ENCODE measurements around the gene PDZD2.

Gene PDZD2

GRCh38 chr5:32131604-32132003 lies 492.7 kb downstream of the PDZD2 start:
- TF ChIP-seq, protein P1, sequence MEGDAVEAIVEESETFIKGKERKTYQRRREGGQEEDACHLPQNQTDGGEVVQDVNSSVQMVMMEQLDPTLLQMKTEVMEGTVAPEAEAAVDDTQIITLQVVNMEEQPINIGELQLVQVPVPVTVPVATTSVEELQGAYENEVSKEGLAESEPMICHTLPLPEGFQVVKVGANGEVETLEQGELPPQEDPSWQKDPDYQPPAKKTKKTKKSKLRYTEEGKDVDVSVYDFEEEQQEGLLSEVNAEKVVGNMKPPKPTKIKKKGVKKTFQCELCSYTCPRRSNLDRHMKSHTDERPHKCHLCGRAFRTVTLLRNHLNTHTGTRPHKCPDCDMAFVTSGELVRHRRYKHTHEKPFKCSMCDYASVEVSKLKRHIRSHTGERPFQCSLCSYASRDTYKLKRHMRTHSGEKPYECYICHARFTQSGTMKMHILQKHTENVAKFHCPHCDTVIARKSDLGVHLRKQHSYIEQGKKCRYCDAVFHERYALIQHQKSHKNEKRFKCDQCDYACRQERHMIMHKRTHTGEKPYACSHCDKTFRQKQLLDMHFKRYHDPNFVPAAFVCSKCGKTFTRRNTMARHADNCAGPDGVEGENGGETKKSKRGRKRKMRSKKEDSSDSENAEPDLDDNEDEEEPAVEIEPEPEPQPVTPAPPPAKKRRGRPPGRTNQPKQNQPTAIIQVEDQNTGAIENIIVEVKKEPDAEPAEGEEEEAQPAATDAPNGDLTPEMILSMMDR (IDR thresholded peaks at IDR 0.05; ENCODE audit: low read depth, low read length, missing control alignments) = no peak
- H3K4me3 ChIP-seq (replicated peaks; ENCODE audit: low read depth, low read length) = no peak overlapping the region
- no peak for DNase-seq (ENCODE audit: extremely low read depth, low read depth)

GRCh38 chr5:32132757-32133156 lies 493.8 kb downstream of the PDZD2 start:
- no peak for DNase-seq (ENCODE audit: extremely low read depth, low read depth)

DNA sequence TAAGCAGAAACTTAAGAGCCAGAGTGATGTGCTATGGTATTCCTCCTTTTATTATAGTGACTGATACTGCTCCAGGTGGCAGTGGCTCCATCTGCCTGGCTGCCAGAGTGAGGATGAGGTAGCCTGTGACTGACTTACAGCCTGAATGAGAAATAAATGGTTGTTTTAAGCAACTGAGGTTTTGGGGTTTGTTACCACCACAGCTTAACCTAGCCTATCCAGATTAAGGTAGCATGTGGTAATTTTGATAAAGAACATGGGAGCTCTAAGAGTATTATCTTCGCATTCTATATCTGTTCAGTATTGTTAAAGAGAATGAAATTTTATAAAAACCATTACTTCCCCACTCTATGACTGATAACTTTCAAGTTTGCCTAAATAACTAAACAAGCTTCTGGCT lies 496.2 kb downstream of the PDZD2 start:
- TF ChIP-seq, protein P1 (IDR thresholded peaks at IDR 0.05; ENCODE audit: low read depth, low read length, missing control alignments) = no peak
- no peak overlapping the region for H3K4me3 ChIP-seq (replicated peaks; ENCODE audit: low read depth, low read length)

More at GRCh38 chr5:32132757-32133156, 493.8 kb downstream of the PDZD2 start:
- H3K4me3 ChIP-seq (replicated peaks; ENCODE audit: low read depth, low read length) = no peak overlapping the region
- TF ChIP-seq, protein P1 (IDR thresholded peaks at IDR 0.05; ENCODE audit: low read depth, low read length, missing control alignments) = no peak

DNA sequence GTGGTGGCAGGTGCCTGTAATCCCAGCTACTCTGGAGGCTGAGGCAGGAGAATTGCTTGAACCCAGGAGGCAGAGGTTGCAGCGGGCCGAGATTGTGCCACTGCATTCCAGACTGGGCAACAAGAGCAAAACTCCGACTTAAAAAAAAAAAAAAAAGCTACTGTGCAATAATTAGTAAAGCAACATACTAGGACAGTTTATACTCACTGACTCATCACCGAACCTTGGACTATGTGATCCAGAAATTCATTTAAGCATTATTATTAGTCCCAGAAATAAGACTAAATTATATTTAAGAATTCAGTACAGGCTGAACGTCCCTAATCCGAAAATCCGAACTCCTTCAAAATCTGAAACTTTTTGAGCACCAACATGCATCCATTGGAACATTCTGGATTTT lies 497.4 kb downstream of the PDZD2 start:
- TF ChIP-seq, protein P1 (IDR thresholded peaks at IDR 0.05; ENCODE audit: low read depth, low read length, missing control alignments) = no peak

More for the DNA sequence above, 496.2 kb downstream of the PDZD2 start:
- DNase-seq (ENCODE audit: extremely low read depth, low read depth) = no peak

GRCh38 chr5:32138839-32139493 lies 500.0 kb downstream of the PDZD2 start:
- no peak overlapping the region for H3K4me3 ChIP-seq (replicated peaks; ENCODE audit: low read depth, low read length)
- DNase-seq (ENCODE audit: extremely low read depth, low read depth) = no peak
- TF ChIP-seq, protein P1 (IDR thresholded peaks at IDR 0.05; ENCODE audit: low read depth, low read length, missing control alignments) = no peak

More for the DNA sequence above, 497.4 kb downstream of the PDZD2 start:
- DNase-seq (ENCODE audit: extremely low read depth, low read depth) = no peak
- no peak overlapping the region for H3K4me3 ChIP-seq (replicated peaks; ENCODE audit: low read depth, low read length)

DNA sequence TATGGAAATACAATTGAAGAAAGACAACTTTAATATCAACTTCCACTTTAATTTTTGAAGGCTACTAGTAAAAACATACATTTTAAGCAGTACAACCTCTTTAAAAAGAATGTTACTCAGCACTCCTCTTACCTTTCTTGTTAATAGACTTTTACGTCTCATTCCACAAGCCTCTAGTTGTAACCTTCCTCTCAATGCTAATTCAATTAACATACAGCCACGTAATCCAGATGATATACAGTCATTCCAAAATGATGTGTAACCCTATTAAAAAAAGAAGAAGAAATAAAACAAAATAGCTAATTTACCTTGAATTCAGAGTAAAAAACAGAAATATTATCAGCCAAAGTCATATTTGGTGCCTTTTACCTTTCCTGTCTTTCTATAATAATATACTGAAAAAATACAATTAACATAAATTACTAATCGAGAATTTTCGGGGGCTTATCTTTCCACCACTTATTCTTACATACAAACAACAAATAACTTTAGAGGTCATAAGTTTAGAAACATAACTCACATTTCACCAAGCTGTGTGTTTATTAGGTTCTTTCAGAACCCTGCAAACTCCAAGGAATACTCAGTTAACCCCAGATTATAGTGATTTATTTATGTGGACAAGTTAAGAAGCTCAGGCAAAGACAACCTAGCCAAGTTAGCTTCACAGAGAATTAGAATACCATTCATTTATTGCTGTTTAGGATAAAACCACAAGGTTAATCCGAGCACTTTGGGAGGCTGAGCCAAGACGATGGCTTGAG lies 504.9 kb downstream of the PDZD2 start:
- TF ChIP-seq, protein P1 (IDR thresholded peaks at IDR 0.05; ENCODE audit: low read depth, low read length, missing control alignments) = no peak
- DNase-seq (ENCODE audit: extremely low read depth, low read depth) = no peak
- H3K4me3 ChIP-seq (replicated peaks; ENCODE audit: low read depth, low read length) = no peak overlapping the region
